CD4-positive, CD25-positive, alpha-beta regulatory T cell (primary cell): ENCODE results near the gene RNF43. TPM values are rescaled to one million over a fixed set of nuclear protein-coding genes. Genes with fewer than 3 reads are reported as not detected.

Experiments
- ATAC-seq, 2 donors: fragments of 150-1000 bp; cut with Tn5 transposase; one replicate each; pipeline ENCODE4 v1.10.0; 2021; ENCODE audit warnings: low read depth in 2 of 2, moderate number of reproducible peaks in 2 of 2, moderate library complexity in 1 of 2
- DNase-seq, 3 donors: peaks; one replicate each; pipeline versions ENCODE4 v3.0.0 to v3.0.0-alpha.2; 2012 to 2022; ENCODE audit warnings: mixed read lengths in 1 of 3
- H3K27ac ChIP-seq: one replicate; pipeline ENCODE4 v1.7.0; 2013; ENCODE audit warnings: mild to moderate bottlenecking, low read length; ENCODE audit not compliant: insufficient read depth, poor library complexity, severe bottlenecking
- H3K27me3 ChIP-seq: one replicate; pipeline ENCODE4 v1.7.0; 2013; ENCODE audit warnings: low read length; ENCODE audit not compliant: control insufficient read depth, insufficient read depth
- H3K36me3 ChIP-seq: one replicate; pipeline ENCODE4 v1.7.0; 2013; ENCODE audit warnings: mild to moderate bottlenecking, low read length, moderate library complexity; ENCODE audit not compliant: control insufficient read depth, insufficient read depth
- H3K4me1 ChIP-seq: 2 replicates; pipeline ENCODE4 v1.7.0; 2013; ENCODE audit warnings: mild to moderate bottlenecking, low read length; ENCODE audit not compliant: insufficient read depth, control insufficient read depth, poor library complexity, severe bottlenecking
- H3K4me3 ChIP-seq: one replicate; pipeline ENCODE4 v1.7.0; 2013; ENCODE audit warnings: low read depth, mild to moderate bottlenecking, low read length, moderate library complexity
- H3K9me3 ChIP-seq, 2 experiments: 1 replicate in 1 of 2; 2 replicates in 1 of 2; pipeline ENCODE4 v1.7.0; 2013; ENCODE audit warnings: low read length in 2 of 2, mild to moderate bottlenecking in 1 of 2, moderate library complexity in 1 of 2; ENCODE audit not compliant: control insufficient read depth in 2 of 2
- H3K27ac Mint-ChIP-seq, 3 donors: one replicate each; pipeline ENCODE4 v1.8.0; 2020 to 2022; ENCODE audit warnings: mild to moderate bottlenecking in 3 of 3, mixed read lengths in 3 of 3, moderate library complexity in 2 of 3
- H3K27me3 Mint-ChIP-seq: one replicate; pipeline ENCODE4 v1.8.0; 2022; ENCODE audit warnings: mild to moderate bottlenecking, mixed read lengths
- H3K36me3 Mint-ChIP-seq: one replicate; pipeline ENCODE4 v1.8.0; 2020; ENCODE audit warnings: mixed read lengths
- H3K4me1 Mint-ChIP-seq, 4 donors: one replicate each; pipeline ENCODE4 v1.8.0; 2020 to 2022; ENCODE audit warnings: mixed read lengths in 4 of 4, mild to moderate bottlenecking in 1 of 4
- H3K4me3 Mint-ChIP-seq, 4 donors: one replicate each; pipeline ENCODE4 v1.8.0; 2020 to 2022; ENCODE audit warnings: mild to moderate bottlenecking in 4 of 4, mixed read lengths in 4 of 4, moderate library complexity in 3 of 4
- H3K9me3 Mint-ChIP-seq, 7 donors: one replicate each; pipeline ENCODE4 v1.8.0; 2020 to 2022; ENCODE audit warnings: mixed read lengths in 7 of 7, mild to moderate bottlenecking in 3 of 7, moderate library complexity in 2 of 7
- polyA plus RNA-seq, 4 donors: library from polyadenylated mRNA; unstranded; fragments of 300-500 nt; fragmentation: Illumina TruSeq; gene quantifications; one replicate each; pipeline ENCODE4 v1.2.3, GENCODE V29; 2021
- total RNA-seq: library from RNA; stranded (reverse); gene quantifications from one replicate; pipeline ENCODE4 v1.2.3, GENCODE V29; 2022

RNF43 gene
- total and polyA plus RNA-seq, 5 donors from 2014 or later: 0.23 to 3.3 (median 0.78) TPM; not detected in 1

DNA sequence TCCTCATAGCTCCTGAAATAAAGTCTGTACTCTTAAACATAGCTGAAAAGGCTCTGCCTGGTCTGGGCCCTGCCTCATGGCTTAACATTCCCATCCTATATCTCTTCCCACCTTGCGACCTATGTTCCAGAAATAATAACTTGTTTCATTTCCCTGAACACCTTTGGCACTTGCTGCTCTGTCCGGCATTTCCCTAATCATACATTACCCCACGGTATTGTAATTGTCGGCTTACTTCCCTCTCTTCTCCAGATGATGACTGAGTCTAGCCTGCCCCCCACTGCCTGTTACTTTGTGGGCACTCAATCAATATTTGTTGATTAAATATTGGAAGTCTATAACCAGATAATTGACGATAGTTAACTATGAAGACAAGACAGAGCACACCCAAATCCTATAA lies 42.1 kb downstream of the RNF43 start:
- H3K4me3 Mint-ChIP-seq: no peak overlapping the region
- Histone ChIP-seq H3K4me3 (no peak overlapping the region), H3K36me3 (no peaks in the 10 kb centered on the region), H3K27me3 (no peaks in the 10 kb centered on the region), H3K4me1 (no peaks in the 10 kb centered on the region), H3K9me3 (no peaks in the 10 kb centered on the region), H3K27ac (no peak overlapping the region)
- peaks cover 0 to 2% (median 0%) of the 10 kb centered on the region in 7 donors for H3K9me3 Mint-ChIP-seq
- no peak for ATAC-seq
- H3K27me3 Mint-ChIP-seq: no peaks in the 10 kb centered on the region
- H3K27ac Mint-ChIP-seq: no peak overlapping the region
- no peak for DNase-seq
- peaks cover 15% of the 10 kb centered on the region for H3K36me3 Mint-ChIP-seq
- H3K4me1 Mint-ChIP-seq: peaks cover 0 to 23% (median 14%) of the 10 kb centered on the region in 4 donors

DNA sequence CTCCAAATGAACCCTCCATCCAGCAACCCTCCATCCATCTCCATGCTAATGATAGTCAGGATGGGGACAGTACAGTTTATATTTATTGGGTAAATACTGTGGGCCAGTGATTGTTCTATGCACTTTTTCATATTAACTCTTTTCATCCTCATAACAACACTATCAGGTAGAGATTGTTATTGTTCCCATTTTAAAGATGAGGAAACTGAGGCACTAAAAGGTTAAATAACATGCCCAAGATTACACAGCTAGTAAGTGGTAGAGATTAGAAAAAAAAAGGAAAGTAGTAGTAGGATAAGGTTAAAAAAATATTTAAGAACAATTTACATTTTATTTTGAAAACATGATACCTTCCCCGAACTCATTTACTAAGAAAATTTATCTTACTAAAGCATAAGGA lies 43.4 kb downstream of the RNF43 start:
- Histone ChIP-seq H3K27me3 (no peaks in the 10 kb centered on the region), H3K4me3 (no peak overlapping the region), H3K4me1 (no peaks in the 10 kb centered on the region), H3K9me3 (no peaks in the 10 kb centered on the region), H3K27ac (no peak overlapping the region), H3K36me3 (no peaks in the 10 kb centered on the region)
- Mint-ChIP-seq H3K9me3 (peaks cover 0 to 2% (median 0%) of the 10 kb centered on the region in 7 donors), H3K36me3 (peaks cover 19% of the 10 kb centered on the region), H3K4me3 (no peak overlapping the region), H3K27ac (peak overlapping the region in 1 of 3 donors; percentile 30), H3K4me1 (peaks cover 0 to 15% (median 9%) of the 10 kb centered on the region in 4 donors), H3K27me3 (no peaks in the 10 kb centered on the region)
- DNase-seq: no peak
- no peak for ATAC-seq

DNA sequence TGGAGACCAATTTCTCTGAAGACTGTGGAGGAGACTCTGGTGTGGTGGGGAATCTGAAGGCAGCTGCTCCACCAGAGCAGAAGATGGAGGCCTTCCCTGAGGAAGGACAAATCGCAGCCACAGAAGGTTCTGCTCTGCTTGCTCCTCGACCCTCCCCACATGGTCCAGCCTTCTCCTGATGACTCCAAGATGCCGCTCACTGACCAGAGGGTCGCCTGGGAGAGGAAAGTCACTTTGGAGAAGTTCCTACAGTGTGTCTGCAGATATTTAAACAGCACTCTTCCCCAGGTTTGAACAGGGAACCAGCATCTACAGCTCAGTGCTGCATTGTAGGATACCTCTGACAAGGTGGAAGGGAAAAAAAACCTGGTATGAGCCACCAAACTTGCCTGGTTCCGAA lies 44.3 kb downstream of the RNF43 start:
- Mint-ChIP-seq H3K27ac (no peak overlapping the region), H3K9me3 (peaks cover 0 to 2% (median 0%) of the 10 kb centered on the region in 7 donors), H3K4me1 (peaks cover 0 to 10% (median 7%) of the 10 kb centered on the region in 4 donors), H3K36me3 (peaks cover 19% of the 10 kb centered on the region), H3K27me3 (no peaks in the 10 kb centered on the region), H3K4me3 (no peak overlapping the region)
- ATAC-seq (no peak), DNase-seq (no peak)
- Histone ChIP-seq H3K36me3 (no peaks in the 10 kb centered on the region), H3K27me3 (no peaks in the 10 kb centered on the region), H3K4me1 (no peaks in the 10 kb centered on the region), H3K27ac (no peak overlapping the region), H3K4me3 (no peak overlapping the region), H3K9me3 (no peaks in the 10 kb centered on the region)

DNA sequence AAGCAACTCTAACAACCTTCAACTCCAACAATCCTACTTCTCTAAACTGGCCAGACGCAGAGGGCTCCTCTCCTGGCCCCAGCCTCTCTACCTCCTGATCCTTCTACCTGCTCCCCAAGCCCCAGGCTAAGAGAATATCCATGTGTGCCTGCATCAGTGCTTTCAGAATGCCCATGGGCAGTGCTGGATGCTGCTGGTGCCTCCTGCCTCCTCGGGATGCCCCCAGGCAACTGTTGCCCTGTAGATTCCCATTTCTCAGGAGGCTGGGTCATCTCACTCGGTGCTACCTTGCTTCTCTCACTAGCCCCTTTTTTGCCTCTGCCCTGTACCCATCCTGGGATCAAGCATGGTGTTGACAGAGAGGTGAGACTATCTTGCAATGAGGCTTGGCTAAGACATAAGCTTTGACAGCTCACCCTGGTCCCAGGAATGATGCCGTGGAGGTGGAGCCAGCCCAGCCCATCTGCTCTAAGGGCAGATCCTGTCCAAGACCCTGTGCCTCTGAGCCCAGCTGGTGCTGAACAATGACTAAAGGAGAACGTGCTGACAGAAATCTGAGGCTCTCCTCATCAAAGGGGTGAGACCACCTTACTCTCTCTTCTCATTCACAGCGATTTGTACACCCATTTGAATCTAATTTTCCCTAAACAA lies 45.9 kb downstream of the RNF43 start:
- Mint-ChIP-seq H3K27me3 (no peaks in the 10 kb centered on the region), H3K36me3 (peaks cover 24% of the 10 kb centered on the region), H3K4me3 (no peak overlapping the region), H3K9me3 (peaks cover 0 to 2% (median 0%) of the 10 kb centered on the region in 7 donors), H3K4me1 (peaks cover 0 to 10% (median 6%) of the 10 kb centered on the region in 4 donors), H3K27ac (peak overlapping the region in 2 of 3 donors; percentile 6 to 46)
- Histone ChIP-seq H3K27me3 (no peaks in the 10 kb centered on the region), H3K4me1 (no peaks in the 10 kb centered on the region), H3K9me3 (no peaks in the 10 kb centered on the region), H3K36me3 (no peaks in the 10 kb centered on the region), H3K4me3 (no peak overlapping the region), H3K27ac (no peak overlapping the region)
- no peak for ATAC-seq
- DNase-seq: no peak

DNA sequence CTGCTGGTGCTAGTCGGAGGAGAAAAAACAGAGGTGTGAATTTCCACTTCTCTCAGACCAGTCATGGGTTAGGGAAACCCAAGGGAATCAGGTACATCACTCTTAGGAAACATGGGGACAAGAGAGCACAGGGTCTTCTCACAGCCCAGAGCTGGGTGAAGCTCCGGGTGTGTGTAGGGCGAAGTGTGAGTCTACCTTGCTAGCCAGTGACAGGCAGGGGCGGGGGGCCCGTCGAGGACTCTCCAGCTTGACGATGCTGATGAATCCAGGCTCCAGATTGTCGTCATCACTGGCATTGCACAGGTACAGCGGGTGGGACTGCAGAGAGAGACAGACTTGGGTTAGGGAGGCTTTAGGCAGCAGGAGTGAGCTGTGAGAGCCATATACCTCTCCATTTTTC lies 46.6 kb downstream of the RNF43 start:
- H3K4me1 Mint-ChIP-seq: peaks cover 0 to 13% (median 8%) of the 10 kb centered on the region in 4 donors
- H3K9me3 ChIP-seq: no peaks in the 10 kb centered on the region
- no peak for ATAC-seq
- H3K9me3 Mint-ChIP-seq: peaks cover 0 to 2% (median 0%) of the 10 kb centered on the region in 7 donors
- no peaks in the 10 kb centered on the region for H3K27me3 Mint-ChIP-seq
- H3K27me3 ChIP-seq: no peaks in the 10 kb centered on the region
- no peak overlapping the region for H3K27ac ChIP-seq
- no peaks in the 10 kb centered on the region for H3K36me3 ChIP-seq
- no peak for DNase-seq
- H3K27ac Mint-ChIP-seq: peak overlapping the region in 1 of 3 donors; percentile 23
- H3K36me3 Mint-ChIP-seq: peaks cover 24% of the 10 kb centered on the region
- H3K4me3 Mint-ChIP-seq: no peak overlapping the region
- H3K4me3 ChIP-seq: no peak overlapping the region
- no peaks in the 10 kb centered on the region for H3K4me1 ChIP-seq

DNA sequence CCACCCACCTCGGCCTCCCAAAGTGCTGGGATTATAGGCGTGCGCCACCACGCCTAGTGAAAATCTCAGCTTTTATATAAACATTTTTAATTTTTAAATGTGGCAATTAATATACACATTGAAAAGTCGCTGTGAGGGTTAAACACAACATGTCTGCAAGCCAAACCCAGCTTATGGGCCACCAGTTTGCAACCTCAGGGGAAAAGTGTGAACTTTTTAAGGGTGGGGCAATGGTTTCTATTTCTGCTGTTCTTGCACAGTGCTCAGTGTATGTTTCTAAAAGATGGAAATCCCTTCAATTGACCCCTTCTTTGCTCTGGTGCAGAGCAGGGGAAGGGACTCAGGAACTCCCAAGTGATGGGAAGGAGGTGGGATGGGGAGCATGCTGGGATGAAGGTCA lies 47.0 kb downstream of the RNF43 start:
- H3K4me1 Mint-ChIP-seq: peaks cover 0 to 13% (median 8%) of the 10 kb centered on the region in 4 donors
- DNase-seq (no peak), ATAC-seq (no peak)
- no peaks in the 10 kb centered on the region for H3K27me3 Mint-ChIP-seq
- Histone ChIP-seq H3K27ac (no peak overlapping the region), H3K27me3 (no peaks in the 10 kb centered on the region), H3K4me1 (no peaks in the 10 kb centered on the region), H3K9me3 (no peaks in the 10 kb centered on the region), H3K4me3 (no peak overlapping the region), H3K36me3 (no peaks in the 10 kb centered on the region)
- H3K27ac Mint-ChIP-seq: peak overlapping the region in 1 of 3 donors; percentile 23
- peaks cover 0 to 2% (median 0%) of the 10 kb centered on the region in 7 donors for H3K9me3 Mint-ChIP-seq
- no peak overlapping the region for H3K4me3 Mint-ChIP-seq
- H3K36me3 Mint-ChIP-seq: peaks cover 24% of the 10 kb centered on the region

DNA sequence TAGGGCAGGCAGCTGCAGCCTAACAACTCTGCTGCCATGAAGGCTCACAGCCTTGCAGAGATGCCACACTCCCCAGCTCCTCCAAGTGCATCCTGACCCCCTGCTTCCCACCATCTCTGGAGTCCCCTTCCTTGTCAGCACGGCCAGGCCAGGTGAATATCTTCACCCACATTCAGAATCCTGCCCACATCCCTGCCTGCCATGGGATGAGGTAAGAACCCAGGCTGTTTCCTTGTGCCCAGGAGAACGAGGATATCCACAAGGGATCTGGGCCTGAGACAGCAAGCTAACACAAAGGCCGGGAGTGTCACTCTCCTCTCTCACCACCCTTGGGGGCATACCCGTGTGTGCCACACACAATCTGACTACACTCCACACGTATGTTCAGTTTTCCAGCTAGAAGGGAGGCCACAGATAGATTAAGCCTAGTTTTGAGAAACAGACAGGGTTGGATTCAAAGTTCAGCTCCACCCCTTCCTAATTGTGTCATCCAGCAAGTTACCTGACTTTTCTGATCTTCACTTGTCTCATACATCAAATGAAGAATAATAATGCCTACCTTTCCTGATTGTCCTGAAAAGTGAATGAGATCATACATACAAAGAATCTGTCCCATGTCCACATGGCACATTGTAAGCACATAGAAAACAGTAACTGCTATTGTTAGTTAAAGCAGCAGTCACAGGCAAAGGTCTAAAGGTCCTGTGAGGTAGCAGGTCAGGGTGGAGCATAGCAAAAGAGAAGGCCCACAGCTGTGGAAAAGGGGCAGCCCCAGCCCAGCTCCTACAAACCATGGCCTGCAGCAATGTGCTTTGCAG lies 47.9 kb downstream of the RNF43 start:
- Mint-ChIP-seq H3K9me3 (peaks cover 0 to 2% (median 0%) of the 10 kb centered on the region in 7 donors), H3K4me3 (no peak overlapping the region), H3K4me1 (peaks cover 0 to 13% (median 8%) of the 10 kb centered on the region in 4 donors), H3K27ac (peak overlapping the region in 2 of 3 donors; percentile 73 to 86), H3K36me3 (peaks cover 19% of the 10 kb centered on the region), H3K27me3 (no peaks in the 10 kb centered on the region)
- H3K36me3 ChIP-seq: no peaks in the 10 kb centered on the region
- ATAC-seq: no peak
- no peaks in the 10 kb centered on the region for H3K27me3 ChIP-seq
- no peaks in the 10 kb centered on the region for H3K9me3 ChIP-seq
- no peak overlapping the region for H3K27ac ChIP-seq
- no peak overlapping the region for H3K4me3 ChIP-seq
- no peaks in the 10 kb centered on the region for H3K4me1 ChIP-seq
- DNase-seq: no peak
